ENCODE measurements around the gene CALR3. TPM values are rescaled to one million over a fixed set of nuclear protein-coding genes. Genes with fewer than 3 reads are reported as not detected.

The CALR3 gene
- total and polyA plus RNA-seq, 2 of the 13 experiments (the other 11 are each of a cell fraction or from before 2014, with no cell fraction given): not detected

DNA sequence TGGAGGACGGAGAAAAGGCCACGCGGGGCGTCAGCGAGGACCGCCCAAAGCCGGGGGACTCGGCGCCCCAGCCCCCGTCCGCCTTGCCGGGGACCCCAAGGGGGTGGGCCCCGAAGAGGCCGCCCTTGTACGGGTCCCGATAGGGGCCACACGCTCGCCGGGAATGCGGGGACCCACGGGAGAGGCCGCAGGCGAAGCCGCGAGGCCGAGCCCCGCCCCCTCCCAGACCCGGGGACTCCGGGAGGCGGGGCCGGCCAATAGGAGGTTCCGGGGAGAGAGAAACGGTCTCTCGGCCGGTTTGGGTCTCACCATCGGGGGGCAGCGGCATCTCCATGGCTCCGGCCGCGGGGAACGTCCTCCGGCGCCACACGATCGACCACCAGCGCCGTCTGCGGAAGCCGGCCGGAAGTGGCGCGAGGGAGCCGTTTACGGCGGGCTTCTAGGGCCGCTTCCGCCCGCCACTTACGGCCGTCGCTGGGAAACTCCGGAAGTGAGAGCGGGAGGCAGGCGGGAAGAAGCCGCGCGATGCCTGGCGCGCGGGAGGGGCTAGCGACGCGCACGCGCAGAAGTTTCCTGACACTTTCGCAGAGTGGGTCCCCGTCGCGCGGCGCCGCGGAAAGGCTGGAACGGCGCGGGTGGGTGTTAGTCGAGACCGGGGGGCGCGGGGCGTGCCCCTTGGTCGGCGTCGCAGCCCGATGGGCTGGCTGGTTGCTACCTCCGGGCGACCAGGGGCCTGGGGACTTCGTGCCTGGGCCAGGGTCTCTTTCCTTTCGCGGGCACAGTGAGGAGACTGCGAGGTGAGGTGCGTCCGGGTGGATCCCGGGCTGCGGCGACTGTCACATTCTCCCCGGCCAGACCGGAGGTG is 46.3 kb upstream of the CALR3 start, which contains the start of gene CHERP (continued):
- TF ChIP-seq KDM5A (IDR thresholded peaks at IDR 0.05; ENCODE audit: borderline replicate concordance, low read length): peak; percentile 86
- TF ChIP-seq ZNF20 (CRISPR knock-in tag; IDR thresholded peaks at IDR 0.05): no peak
- peak; percentile 84 for TF ChIP-seq SNAPC2 (CRISPR knock-in tag; IDR thresholded peaks at IDR 0.05)
- 0 out of 2 replicates have a peak, but pooled peaks have one; percentile 75 for TF ChIP-seq PRMT3 (CRISPR knock-in tag; IDR thresholded peaks at IDR 0.05; ENCODE audit: borderline replicate concordance, low read depth)
- TF ChIP-seq, protein P1, sequence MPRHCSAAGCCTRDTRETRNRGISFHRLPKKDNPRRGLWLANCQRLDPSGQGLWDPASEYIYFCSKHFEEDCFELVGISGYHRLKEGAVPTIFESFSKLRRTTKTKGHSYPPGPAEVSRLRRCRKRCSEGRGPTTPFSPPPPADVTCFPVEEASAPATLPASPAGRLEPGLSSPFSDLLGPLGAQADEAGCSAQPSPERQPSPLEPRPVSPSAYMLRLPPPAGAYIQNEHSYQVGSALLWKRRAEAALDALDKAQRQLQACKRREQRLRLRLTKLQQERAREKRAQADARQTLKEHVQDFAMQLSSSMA (CRISPR knock-in tag; IDR thresholded peaks at IDR 0.05): peak; percentile 82; the same call in 1 of the 2 replicates
- TF ChIP-seq, protein P2, sequence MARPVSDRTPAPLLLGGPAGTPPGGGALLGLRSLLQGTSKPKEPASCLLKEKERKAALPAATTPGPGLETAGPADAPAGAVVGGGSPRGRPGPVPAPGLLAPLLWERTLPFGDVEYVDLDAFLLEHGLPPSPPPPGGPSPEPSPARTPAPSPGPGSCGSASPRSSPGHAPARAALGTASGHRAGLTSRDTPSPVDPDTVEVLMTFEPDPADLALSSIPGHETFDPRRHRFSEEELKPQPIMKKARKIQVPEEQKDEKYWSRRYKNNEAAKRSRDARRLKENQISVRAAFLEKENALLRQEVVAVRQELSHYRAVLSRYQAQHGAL (CRISPR knock-in tag; IDR thresholded peaks at IDR 0.05; ENCODE audit: not compliant biosample characterization): peak; percentile 27
- TF ChIP-seq ZNF678 (CRISPR knock-in tag; IDR thresholded peaks at IDR 0.05): peak; percentile 90
- peak; percentile 57; the same call in 1 of the 2 replicates for TF ChIP-seq ZSCAN31 (CRISPR knock-in tag; IDR thresholded peaks at IDR 0.05; ENCODE audit: low read depth)
- TF ChIP-seq ZNF772 (CRISPR knock-in tag; IDR thresholded peaks at IDR 0.05): no peak; the same call in 1 of the 2 replicates
- TF ChIP-seq ZZZ3 (CRISPR knock-in tag; IDR thresholded peaks at IDR 0.05; ENCODE audit: borderline replicate concordance): peak; percentile 63; the same call in 1 of the 2 replicates
- TF ChIP-seq, protein P3, sequence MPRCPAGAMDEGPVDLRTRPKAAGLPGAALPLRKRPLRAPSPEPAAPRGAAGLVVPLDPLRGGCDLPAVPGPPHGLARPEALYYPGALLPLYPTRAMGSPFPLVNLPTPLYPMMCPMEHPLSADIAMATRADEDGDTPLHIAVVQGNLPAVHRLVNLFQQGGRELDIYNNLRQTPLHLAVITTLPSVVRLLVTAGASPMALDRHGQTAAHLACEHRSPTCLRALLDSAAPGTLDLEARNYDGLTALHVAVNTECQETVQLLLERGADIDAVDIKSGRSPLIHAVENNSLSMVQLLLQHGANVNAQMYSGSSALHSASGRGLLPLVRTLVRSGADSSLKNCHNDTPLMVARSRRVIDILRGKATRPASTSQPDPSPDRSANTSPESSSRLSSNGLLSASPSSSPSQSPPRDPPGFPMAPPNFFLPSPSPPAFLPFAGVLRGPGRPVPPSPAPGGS (CRISPR knock-in tag; IDR thresholded peaks at IDR 0.05): peak; percentile 49; the same call in 1 of the 2 replicates
- TF ChIP-seq NR2F6 (IDR thresholded peaks at IDR 0.05): no peak
- TF ChIP-seq NR2F6 (CRISPR knock-in tag; IDR thresholded peaks at IDR 0.05): no peak
- peak; percentile 82 for TF ChIP-seq HOXA3 (CRISPR knock-in tag; IDR thresholded peaks at IDR 0.05)
- 0 out of 2 replicates have a peak, but pooled peaks have one; percentile 22 for TF ChIP-seq ZNF34 (CRISPR knock-in tag; IDR thresholded peaks at IDR 0.05; ENCODE audit: borderline replicate concordance)
- TF ChIP-seq, protein P4, sequence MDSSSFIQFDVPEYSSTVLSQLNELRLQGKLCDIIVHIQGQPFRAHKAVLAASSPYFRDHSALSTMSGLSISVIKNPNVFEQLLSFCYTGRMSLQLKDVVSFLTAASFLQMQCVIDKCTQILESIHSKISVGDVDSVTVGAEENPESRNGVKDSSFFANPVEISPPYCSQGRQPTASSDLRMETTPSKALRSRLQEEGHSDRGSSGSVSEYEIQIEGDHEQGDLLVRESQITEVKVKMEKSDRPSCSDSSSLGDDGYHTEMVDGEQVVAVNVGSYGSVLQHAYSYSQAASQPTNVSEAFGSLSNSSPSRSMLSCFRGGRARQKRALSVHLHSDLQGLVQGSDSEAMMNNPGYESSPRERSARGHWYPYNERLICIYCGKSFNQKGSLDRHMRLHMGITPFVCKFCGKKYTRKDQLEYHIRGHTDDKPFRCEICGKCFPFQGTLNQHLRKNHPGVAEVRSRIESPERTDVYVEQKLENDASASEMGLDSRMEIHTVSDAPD (CRISPR knock-in tag; IDR thresholded peaks at IDR 0.05): peak; percentile 39; the same call in 1 of the 2 replicates
- TF ChIP-seq ONECUT2 (CRISPR knock-in tag; IDR thresholded peaks at IDR 0.05): peak; percentile 77
- TF ChIP-seq, protein P5, sequence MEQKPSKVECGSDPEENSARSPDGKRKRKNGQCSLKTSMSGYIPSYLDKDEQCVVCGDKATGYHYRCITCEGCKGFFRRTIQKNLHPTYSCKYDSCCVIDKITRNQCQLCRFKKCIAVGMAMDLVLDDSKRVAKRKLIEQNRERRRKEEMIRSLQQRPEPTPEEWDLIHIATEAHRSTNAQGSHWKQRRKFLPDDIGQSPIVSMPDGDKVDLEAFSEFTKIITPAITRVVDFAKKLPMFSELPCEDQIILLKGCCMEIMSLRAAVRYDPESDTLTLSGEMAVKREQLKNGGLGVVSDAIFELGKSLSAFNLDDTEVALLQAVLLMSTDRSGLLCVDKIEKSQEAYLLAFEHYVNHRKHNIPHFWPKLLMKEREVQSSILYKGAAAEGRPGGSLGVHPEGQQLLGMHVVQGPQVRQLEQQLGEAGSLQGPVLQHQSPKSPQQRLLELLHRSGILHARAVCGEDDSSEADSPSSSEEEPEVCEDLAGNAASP (CRISPR knock-in tag; IDR thresholded peaks at IDR 0.05; ENCODE audit: borderline replicate concordance): peak; percentile 43; the same call in 1 of the 2 replicates
- TF ChIP-seq ZNF703 (CRISPR knock-in tag; IDR thresholded peaks at IDR 0.05; ENCODE audit: borderline replicate concordance): no peak; the same call in 1 of the 2 replicates
- peak; percentile 80; the same call in 1 of the 2 replicates for TF ChIP-seq SALL2 (CRISPR knock-in tag; IDR thresholded peaks at IDR 0.05)
- no peak for TF ChIP-seq ZBTB8A (CRISPR knock-in tag; IDR thresholded peaks at IDR 0.05; ENCODE audit: borderline replicate concordance, low read depth)
